Spleen (tissue), 7 donors: ENCODE data around the gene ALX1.

Experiments
- CTCF ChIP-seq, 11 experiments: fragments of 200-600 bp in 7 of 11; fragments of 450-650 bp in 4 of 11; sonication (generic) in 4 of 11; IDR thresholded peaks in 8 of 11; conservative IDR thresholded peaks in 3 of 11; 1 replicate in 7 of 11; 2 replicates in 4 of 11; pipeline versions ENCODE4 v1.4.0 to v1.8.0; 2016 to 2021; ENCODE audit warnings: antibody characterized with exemption in 11 of 11, inconsistent platforms in 4 of 11, mild to moderate bottlenecking in 1 of 11
- POLR2A ChIP-seq, 3 donors: fragments of 450-650 bp; IDR thresholded peaks; one replicate each; pipeline ENCODE4 v1.5.1; 2017; ENCODE audit warnings: antibody characterized with exemption in 3 of 3, mild to moderate bottlenecking in 1 of 3
- donor health status: DM: no; HTN: no; CAD: no; lungs with moderate emphysema.
- donor health status: DM: no; HTN: no; CAD: no.
- donor health status: DM: no; HTN: no; CAD: no.

DNA sequence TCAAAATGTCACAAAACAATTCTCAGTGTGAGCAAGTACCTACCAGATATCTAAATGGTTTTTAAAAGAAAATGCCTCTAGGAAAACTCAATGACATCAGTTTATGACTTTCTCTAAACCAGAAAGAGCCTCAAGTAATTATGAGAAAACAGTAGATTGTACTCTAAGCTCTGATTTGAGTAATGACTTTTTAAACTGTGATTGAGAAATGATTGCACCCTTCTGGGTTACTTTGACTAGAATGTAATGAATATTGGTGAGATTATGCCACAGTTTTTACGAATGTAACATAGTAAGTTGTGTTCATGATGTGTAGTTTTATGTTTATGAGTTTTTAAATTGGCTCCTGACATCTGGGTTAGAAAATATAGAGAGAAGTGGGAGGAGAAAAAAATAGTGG is 68.8 kb downstream of the ALX1 start:
- TF ChIP-seq CTCF (IDR thresholded peaks at IDR 0.05 in 8 of 11, conservative IDR thresholded peaks at IDR 0.05 in 3 of 11), result no peak
- TF ChIP-seq POLR2A (IDR thresholded peaks at IDR 0.05), result no peak
